Stimulated activated naive CD8-positive, alpha-beta T cell treated with anti-CD3 and anti-CD28 coated beads, Interleukin-15, Interleukin-2, amounts not matched to agents 100 U/mL and 50 U/mL, for 24 hours (primary cell): ENCODE data around the gene FRMD4A.
"Not testable (repeated sequence)": the region's sequence is repeated elsewhere in the genome, so short reads cannot be mapped to it uniquely, and the experiment has no call there.

ENCODE experiments used
- ATAC-seq: fragments of 150-1000 bp; cut with Tn5 transposase; one replicate; pipeline ENCODE4 v1.10.0; 2021
- DNase-seq: peaks from one replicate; pipeline ENCODE4 v3.0.0; 2021

The FRMD4A gene

DNA sequence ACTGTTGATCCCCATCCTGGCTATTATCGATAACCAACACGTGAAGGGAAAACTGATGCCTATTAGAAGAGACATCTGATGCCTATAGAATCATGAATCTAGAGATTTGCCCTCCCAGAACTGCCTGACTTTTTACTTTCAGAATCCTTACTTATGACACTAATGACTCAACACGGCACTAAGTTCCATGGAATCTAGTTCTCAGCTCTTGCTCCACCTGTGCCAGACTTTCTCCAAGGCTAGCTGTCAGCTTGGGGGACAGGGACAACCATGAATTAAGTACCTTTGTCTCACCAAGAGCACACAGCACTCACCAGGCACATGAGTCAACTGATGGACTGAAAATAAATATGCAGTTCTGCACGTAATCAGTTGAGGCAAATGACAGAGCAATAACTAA, 184.2 kb downstream of the FRMD4A start:
- ATAC-seq (no peak), DNase-seq (no peak)

DNA sequence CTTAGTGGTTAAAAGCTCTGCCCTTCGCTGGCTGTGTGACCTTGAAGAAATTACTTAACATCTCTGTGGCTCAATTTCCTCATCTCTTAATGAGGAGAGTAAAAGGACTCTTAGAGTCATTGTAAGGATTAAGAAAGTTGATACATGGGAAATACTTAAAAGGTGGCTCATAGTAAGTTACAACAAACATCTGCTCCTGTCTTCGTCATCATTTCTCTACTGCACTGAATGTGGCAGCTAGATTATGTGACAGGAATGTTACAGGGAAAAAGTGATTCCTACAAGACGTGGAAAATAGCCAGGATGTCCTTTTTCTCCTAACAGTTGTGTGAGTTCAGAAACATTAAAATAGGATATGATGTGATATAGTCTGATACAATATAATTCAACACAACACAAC, 184.7 kb downstream of the FRMD4A start:
- no peak for DNase-seq
- no peak for ATAC-seq

DNA sequence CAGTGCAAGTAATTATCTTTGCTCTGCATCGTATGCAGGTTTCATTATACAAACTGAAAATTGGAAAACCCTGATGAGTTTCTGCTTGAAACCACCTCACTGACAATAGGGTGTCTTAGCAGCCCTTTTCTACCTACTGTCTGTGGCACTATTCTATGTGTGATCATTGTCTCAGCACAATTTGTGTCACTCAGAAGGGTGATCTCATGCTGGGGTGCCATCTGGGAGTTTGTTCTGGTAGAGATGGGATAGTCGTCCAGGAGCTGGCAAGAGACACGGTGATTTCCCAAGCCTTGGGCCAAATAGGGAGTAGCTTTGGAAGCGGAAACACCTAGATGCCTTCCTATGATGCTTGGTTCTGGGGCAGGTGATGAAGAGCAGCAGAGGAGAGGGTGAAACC, 186.3 kb downstream of the FRMD4A start:
- ATAC-seq (no peak), DNase-seq (no peak)

DNA sequence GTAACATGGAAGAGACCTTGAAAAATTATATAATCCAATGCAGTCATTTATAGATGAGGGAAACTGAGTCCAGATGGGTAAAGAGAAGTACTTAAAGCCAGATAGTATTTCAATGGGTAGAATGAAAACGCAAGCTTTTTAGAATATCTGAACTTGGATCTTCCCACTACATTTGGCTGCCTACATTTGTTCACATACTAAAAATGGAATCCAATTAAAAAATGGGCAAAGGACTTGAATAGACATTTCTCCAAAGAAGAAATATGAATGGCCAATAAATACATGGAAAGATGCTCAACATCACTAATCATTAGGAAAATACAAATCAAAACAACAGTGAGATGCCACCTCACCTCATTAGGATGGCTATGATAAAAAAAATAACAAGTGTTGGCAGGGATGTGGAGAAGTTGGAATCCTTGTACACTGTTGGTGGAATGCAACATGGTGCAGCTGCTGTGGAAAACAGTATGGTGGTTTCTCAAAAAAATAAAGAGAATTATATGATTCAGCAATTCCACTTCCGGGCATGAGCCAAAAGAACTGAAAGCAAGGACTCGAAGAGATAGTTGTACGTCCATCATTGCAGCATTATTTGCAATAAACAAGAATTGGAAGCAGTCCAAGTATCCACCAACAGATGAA, 188.0 kb downstream of the FRMD4A start:
- no peak for DNase-seq
- ATAC-seq: no peak

DNA sequence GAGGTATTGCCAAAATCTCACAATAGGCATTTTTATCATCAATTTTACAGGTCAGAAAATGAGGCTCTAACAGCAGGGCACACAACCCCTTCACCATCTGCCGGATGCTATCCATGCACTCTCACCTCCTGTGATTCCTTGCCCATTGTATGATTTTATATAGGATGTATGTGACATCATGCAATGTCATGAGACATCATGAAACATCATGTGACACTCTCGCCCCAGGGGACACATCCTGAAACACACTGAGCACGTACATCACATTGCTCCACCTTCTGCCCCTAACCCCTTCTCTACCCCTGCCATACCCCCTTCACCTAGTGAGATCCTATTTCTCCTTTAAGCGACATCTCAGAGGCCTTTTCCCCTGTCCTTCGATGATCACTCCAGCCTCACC, 189.4 kb downstream of the FRMD4A start:
- no peak for DNase-seq
- no peak for ATAC-seq

DNA sequence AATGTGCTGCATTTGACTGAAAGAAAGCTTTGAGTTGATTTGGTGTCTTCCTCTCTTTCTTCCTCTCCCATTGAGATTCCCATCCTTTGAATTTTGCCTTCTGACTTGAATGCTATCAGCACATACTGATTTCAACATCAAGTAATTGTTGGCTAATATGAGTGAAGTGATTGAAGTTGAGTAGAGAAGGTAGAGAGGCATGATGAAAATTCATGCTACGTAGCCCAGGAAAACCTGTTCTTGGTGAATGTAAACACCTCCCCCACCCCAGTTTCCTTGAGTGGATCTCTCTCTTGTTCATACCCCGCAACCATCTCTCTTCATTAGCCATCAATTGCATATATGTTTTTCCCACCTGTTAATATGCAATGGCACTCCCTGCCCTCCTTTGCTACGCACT, 193.3 kb downstream of the FRMD4A start:
- DNase-seq: no peak
- no peak for ATAC-seq

DNA sequence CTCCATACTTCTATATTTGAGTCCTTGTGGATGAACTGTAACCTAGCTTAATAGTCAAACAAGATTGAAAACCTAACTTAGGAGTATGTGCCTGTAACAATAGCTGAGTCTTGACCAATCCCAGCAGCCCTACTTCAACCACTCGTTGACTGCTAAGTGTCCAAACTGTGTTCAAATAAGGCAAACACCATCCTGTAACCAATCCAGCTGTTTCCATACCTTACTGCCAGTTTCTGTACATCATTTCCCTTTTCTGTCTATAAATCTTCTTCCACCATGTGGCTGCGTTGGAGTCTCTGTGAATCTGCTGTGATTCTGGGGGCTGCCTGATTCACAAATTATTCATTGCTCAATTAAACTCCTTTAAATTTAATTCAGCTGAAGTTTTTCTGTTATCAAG, 195.5 kb downstream of the FRMD4A start:
- ATAC-seq, DNase-seq: not testable (repeated sequence)

DNA sequence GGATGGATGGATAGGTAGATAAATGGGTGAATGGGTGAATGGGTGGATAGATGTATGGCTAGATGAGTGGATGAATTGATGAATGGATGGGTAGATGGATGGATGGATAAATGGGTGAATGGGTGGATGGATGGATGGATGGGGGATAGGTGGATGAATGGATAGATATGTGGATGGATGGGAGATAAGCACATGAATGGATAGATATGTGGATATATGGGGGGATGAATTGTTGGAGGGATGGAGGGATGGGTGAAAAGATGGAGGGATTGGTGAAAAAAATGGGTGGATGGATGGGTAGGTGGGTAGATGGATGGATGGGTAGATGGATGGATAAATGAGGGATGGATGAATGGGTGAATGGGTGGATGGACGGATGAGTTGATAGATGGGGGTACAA, 196.4 kb downstream of the FRMD4A start:
- DNase-seq: no peak
- ATAC-seq: no peak

DNA sequence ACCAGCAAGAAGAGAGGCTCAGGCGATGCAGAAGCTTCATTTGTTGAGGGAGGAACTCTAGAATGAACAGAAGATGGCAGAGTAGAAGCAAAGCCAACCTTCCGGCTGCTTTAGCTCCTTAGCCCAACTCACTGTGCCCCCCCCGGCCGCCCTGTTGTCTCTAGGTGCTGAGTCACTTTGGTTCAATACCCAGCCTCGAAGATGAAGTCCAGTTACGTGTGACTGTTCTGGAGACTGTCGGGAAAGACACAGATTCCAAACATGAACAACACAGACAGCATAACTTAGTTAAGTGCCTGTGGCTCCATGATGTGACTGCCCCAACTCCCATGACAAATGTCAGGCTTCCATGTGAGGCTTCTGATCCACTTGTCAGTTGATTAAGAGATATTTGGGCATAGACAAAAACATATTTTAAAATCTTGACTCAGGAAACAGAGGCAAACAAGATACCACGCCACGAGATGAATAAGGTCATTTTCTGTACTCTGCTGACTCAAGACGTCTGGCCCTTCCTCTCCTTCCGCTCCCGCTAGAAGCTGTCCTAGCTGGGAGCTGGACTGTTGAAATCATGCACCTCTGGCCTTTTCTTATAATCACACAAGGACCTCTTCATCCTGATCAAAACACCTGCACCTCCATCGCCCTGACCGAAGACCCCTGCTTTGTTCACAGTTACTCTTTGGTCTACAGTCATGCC, 199.3 kb downstream of the FRMD4A start:
- DNase-seq: no peak
- ATAC-seq: no peak

DNA sequence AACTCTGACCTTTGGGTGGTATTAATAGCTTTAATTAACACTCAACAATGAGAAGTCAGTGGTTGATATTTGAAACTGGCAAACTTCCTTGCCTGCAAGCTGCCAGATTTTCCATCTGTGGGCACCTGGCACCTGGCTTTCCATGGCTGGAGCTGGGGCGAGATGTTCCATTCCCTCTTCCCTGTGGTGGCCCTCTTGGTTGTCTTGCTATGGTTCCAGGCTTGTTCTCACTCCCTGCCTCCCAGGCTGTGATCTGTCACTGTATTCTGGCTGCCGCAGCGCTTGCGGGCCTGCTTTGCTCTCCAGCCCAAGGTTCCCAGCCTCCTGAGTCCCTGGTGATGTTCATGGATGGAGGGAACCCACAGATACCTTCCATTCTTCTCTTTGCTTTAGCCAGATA, 201.0 kb downstream of the FRMD4A start:
- DNase-seq: no peak
- ATAC-seq: no peak

DNA sequence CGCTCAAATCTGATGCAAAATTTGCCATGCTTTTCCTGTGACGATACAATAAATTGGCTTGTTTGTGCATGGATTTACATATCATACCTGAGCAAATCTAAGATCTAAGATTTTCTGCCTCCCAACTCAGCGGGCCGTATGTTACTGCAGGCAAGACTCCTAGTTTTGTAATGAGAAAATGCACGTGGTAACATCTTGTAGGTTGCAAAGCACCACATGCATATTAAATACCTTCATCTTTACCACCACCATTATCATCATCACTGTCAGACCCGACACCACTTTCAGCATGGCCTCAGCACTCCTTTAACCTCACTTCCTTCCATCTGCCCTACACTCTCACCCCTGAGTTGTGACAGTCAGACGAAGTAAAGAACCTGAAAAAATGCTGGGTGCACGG, 202.2 kb downstream of the FRMD4A start:
- ATAC-seq: no peak

DNA sequence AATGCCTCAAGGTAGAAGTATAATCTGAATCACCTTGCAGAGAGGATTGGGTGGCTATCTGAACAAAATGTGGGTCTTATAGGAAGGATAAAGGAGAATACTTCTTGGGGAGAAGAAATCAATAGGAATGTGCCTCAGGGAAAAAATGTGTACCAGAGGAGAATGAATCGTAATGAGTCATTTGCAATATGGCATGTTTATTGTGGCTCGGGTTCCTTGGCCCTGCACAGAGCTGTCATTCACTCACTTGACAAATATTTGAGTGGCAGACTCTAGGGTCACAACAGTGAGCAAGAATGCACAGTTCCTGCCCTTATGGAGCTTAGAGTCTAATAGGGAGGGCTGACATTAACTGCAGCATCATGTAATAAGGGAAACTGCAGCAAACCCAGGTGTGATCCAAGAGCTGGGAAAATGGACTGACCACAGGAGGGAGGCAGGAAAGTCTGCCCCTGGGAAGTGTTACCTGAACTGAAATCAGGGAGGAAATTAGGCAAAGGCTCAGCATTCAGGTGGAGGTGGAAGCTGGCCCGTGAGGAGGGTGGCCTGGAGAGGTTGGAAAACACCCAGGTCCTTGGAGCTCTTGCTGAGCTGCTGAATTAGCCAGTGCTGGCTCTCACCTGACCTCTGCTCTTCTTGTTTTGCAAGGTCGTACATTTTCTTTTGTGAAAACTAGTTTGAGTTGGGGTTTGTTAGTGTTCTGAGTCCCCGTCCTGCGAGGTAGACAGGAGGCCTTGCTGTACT, 203.9 kb downstream of the FRMD4A start:
- ATAC-seq (no peak), DNase-seq (no peak)

More for the DNA sequence above, 202.2 kb downstream of the FRMD4A start:
- DNase-seq: no peak

DNA sequence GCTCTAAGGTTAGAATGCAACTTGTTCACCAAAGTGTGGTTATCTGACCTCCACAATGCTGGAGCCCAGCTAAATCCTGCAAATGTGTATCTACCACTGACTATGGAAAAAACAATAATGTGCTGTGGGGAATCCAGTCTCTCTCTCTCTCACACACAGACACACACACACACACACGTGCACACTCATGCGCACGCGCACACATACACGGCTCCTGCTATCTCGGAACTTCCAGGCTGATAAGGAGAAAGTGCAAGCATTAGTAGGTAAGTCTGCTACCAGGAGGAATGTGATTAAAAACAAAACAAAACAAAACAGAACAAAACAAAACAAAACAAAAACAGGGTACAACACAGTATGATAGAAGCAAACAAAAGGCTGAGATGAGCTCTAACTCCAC, 205.2 kb downstream of the FRMD4A start:
- DNase-seq (no peak), ATAC-seq (no peak)

DNA sequence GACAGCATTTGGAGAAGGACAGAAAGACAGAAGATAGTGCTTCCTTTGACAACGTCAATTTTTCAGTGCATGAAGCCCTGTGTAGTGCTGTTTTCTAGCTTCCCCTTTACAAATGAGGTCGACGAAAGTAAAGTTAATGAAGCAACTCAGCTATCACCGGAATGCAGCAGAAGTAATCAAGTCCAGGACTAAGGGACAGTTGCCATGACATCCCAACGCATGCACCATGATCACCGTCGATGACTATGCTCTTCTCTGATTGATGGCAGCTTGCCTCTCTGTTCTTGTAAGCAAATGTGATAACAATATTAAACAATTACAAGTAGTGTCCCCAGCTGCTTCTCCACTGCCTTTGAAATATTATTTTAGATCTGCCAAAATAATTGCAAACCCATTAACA, 205.8 kb downstream of the FRMD4A start:
- DNase-seq (no peak), ATAC-seq (no peak)

DNA sequence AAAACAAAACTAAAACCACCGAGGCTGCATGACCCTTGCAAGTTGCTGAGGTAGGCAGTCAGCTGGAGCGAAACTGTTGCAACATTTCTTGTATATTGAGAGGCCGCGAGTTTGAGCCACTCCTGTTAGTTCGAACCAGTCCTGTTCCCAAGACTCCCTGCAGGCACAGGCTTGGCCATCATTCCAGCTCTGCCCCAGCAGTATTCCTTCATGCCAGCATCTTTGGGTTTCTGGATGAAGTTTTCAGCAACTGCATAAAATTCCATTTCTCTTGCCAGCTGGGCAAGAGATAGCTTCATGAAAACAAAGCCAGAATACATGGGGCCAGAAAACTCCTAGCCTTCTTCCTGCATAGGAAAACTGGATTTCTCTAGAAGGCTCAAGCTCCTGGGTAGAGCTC, 207.6 kb downstream of the FRMD4A start:
- DNase-seq: no peak
- no peak for ATAC-seq

DNA sequence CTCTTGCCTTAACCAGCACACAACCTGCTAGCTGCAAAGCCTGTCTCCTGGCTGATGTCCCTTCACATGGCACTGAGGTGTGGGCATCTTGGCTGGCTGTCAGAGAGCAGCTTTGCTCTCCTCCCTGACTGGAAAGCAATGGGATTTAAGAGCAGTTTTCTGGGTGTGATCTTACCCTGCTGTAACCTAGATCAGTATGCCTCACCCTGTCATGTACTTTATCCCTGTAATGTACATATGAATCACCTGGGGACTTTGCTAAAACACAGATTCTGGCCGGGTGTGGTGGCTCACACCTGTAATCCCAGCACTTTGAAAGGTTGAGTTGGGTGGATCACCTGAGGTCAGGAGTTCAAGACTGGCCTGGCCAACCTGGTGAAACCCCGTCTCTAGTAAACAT, 209.9 kb downstream of the FRMD4A start:
- ATAC-seq (no peak), DNase-seq (no peak)

DNA sequence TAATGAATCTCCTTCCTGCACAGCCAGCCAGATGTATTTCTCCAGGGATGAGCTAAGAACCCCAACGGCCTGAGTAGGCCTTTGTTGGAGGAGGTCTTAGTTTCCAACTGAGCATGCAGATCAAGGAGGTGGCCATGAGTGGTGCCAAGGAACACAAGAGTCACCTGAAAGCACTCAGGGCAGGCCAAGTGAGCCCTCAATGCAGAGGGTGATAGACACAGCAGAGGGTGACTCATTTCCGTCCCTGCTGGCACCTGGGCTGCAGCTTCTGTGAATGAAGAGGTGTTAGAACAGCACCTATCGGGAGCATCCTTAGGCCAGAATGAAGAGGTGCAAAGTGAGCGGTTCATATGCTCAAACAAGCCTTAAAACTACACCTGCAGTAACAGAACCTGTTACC, 211.8 kb downstream of the FRMD4A start:
- no peak for DNase-seq
- no peak for ATAC-seq

DNA sequence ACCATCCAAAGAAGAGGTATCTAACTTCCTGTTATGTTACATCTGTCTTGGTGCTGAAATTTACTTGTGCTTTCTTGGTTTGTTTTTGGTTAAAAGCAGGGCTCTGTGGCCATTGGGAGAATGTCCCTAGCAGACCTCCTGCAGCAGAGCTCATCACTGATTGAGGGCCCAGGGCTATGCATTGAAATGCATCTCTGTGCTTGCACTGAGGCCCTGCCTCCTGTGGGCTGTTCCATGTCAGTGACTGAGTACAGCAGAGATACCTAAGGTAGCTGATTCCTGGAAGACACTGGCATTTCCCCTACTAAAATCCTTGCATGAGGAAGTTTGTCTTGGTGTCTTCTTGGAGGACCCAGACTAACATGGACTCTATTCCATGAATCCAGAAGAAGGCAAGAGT, 213.9 kb downstream of the FRMD4A start:
- ATAC-seq (no peak), DNase-seq (no peak)

DNA sequence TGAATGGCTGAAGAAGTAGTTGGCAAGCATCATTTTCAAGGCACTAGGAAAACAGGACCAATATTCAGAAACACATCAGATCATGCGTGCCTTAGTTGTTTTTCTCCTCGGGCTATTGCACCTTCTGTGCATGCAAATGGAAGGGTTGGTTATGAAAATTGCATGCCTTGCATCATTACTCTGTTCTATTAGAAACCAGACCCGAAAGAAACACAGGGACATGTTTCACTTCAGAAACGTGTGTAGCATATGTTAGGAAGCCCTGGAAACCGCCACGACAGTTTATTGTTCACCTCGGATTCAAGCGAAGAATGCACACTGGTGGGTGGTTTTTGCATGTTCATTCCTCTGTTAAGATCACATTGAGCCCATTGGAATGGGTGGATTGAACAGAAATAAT, 214.7 kb downstream of the FRMD4A start:
- ATAC-seq (no peak), DNase-seq (no peak)

DNA sequence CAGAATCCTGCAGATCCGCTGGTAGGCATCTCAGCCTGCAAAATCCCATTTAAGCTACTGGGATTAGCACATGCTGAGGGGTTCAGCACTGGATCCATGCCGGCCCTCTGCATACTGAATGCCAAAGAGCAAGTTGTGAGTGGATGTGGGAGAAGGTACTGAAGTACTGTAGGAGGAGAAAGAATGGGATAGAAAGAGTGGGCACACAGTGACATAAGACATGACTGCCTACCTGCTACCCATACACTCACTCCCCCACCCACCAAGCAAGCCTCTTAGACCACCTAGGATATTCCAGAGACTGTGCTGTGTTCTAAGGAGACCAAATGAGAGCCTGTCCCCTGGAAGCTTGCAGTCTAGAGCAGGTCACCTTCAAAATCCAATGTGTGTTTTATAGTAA, 215.9 kb downstream of the FRMD4A start:
- ATAC-seq (no peak), DNase-seq (no peak)

DNA sequence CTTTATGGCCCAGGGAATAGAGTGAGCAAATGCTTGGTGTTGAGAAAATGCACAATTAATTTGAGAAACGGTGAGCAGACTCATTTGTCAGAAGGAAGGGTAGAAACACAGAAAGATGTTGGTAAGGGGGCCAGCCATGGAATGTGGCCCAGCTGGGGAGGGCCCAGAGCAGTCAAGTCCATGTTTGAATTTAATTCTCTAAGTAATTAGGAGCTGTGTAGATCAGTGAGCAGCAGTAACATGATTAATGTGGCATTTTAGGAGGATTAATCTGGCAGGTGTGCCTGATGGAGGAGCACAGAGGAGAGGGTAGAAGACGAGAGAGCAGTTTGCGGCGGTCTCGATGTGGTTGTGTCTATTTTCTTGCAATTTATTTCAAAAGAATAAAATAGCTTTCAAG, 218.7 kb downstream of the FRMD4A start:
- DNase-seq (no peak), ATAC-seq (no peak)

DNA sequence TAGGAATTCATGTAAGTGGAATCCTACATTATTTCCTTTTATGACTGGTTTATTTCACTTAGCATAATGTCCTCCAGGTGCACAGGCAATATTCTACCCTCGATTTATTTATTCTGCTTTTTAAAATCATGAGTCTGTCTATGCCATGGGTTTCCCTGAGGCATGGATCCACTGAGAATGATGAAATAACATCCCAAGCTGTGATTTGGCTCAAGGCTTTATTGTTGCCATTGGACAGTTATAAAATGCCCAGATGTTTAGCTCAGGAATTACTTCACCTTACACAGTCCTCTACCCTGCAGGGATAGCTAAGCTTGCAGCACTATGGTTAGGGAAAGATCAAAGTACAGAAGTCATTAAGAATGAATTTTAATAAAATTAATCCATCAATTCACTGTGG, 219.5 kb downstream of the FRMD4A start:
- DNase-seq (no peak), ATAC-seq (no peak)

DNA sequence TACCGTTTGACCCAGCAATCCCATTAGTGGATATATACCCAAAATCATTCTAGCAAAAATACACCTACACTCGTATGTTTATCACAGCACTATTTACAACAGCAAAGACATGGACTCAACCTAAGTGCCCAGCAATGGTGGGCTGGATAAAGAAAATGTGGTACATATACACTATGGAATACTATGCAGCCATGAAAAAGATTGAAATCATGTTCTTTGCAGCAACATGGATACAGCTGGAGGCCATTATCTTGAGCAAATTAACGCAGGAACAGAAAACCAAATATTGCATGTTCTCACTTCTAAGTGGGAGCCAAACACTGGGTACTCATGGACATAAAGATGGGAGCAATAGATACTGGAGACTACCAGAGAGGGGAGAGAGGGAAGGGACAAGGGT, 223.9 kb downstream of the FRMD4A start:
- ATAC-seq (no peak), DNase-seq (no peak)

DNA sequence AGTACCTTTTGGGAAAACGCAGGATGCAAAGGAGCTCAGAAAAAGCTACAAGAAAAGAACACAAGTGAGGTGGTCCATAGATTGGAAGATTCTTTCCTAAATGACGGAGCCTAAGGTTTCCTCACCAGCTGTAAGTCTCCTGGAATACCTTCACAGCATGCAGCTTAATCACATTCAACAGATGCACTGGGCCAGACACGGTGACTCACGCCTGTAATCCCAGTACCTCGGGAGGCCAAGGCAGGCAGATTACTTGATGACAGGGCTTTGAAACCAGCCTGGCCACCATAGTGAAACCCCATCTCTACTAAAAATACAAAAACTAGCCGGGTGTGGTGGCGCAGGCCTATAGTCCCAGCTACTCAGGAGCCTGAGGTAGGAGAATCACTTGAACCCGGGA, 228.7 kb downstream of the FRMD4A start:
- DNase-seq: no peak
- ATAC-seq: no peak
